Left lung (tissue), 10 donors: ENCODE results near the gene CLEC4A. TPM values are rescaled to one million over a fixed set of nuclear protein-coding genes. Genes with fewer than 3 reads are reported as not detected.
A peak's percentile ranks its signal among the peaks of the same experiment; 100 is the strongest.
"Not testable (repeated sequence)": the region's sequence is repeated elsewhere in the genome, so short reads cannot be mapped to it uniquely, and the experiment has no call there.

ENCODE experiments used
- ATAC-seq: fragments of 200-7000 bp; cut with Tn5 transposase; one replicate; pipeline ENCODE4 v1.9.1; 2020; ENCODE audit warnings: moderate library complexity
- DNase-seq, 4 donors: peaks; one replicate each; pipeline ENCODE4 v3.0.0-alpha.2; 2013 to 2020
- H3K27ac ChIP-seq, 2 donors: fragments of 200-600 bp; sonication (generic) in 1 of 2; one replicate each; pipeline versions ENCODE4 v1.5.0 to v1.8.0; 2020 to 2021
- H3K27me3 ChIP-seq, 2 donors: fragments of 200-600 bp; sonication (generic) in 1 of 2; one replicate each; pipeline versions ENCODE4 v1.5.0 to v1.8.0; 2020 to 2021
- H3K36me3 ChIP-seq, 2 donors: fragments of 200-600 bp; sonication (generic) in 1 of 2; one replicate each; pipeline versions ENCODE4 v1.5.0 to v1.8.0; 2020 to 2021
- H3K4me1 ChIP-seq, 2 donors: fragments of 200-600 bp; one replicate each; pipeline ENCODE4 v1.8.0; 2021
- H3K4me3 ChIP-seq, 2 donors: fragments of 200-600 bp; sonication (generic) in 1 of 2; one replicate each; pipeline versions ENCODE4 v1.5.0 to v1.8.0; 2020 to 2021; ENCODE audit warnings: mild to moderate bottlenecking in 1 of 2
- H3K9me3 ChIP-seq, 2 donors: fragments of 200-600 bp; sonication (generic) in 1 of 2; one replicate each; pipeline versions ENCODE4 v1.5.0 to v1.8.0; 2020 to 2021
- CTCF ChIP-seq, 2 donors: fragments of 200-600 bp; sonication (generic) in 1 of 2; IDR thresholded peaks; one replicate each; pipeline versions ENCODE4 v1.5.0 to v1.8.0; 2021; ENCODE audit warnings: antibody characterized with exemption in 2 of 2
- intact Hi-C, 2 donors: fragments of 100-400 bp; cut with DNase I; formaldehyde crosslinking; loops; one replicate each; pipeline versions ENCODE4 v1.11.2 to v1.14.2; 2022
- polyA plus RNA-seq, 6 donors: library from polyadenylated mRNA; unstranded; fragments of 120-200 nt; gene quantifications; one replicate each; pipeline ENCODE4 v1.2.1, GENCODE V29; 2013; ENCODE audit not compliant: insufficient read length in 6 of 6
- total RNA-seq, 2 donors: library from RNA; stranded (reverse); fragmentation: NEBNext Ultra II Directional; extraction: Animal tissue kit (Norgen Biotek cat#: 25700); gene quantifications; one replicate each; pipeline ENCODE4 v1.2.1, GENCODE V29; 2021
- donor health status: DM: no; HTN: yes; CAD: no.
- donor health status: DM: no; HTN: no; CAD: no.

CLEC4A gene
- total and polyA plus RNA-seq, 8 donors = 2.0 to 21.1 (median 3.2) TPM

GRCh38 chr12:8078398-8078797 lies 45.0 kb upstream of the CLEC4A start:
- peak in 1 of 2 donors; percentile 18 for TF ChIP-seq CTCF (IDR thresholded peaks at IDR 0.05)
- H3K27me3 ChIP-seq = no peaks in the 10 kb centered on the region
- intact Hi-C loops = no loop called here
- no peak overlapping the region for H3K27ac ChIP-seq
- no peak overlapping the region for H3K4me3 ChIP-seq
- no peaks in the 10 kb centered on the region for H3K36me3 ChIP-seq
- H3K4me1 ChIP-seq = peaks cover 6 to 51% of the 10 kb centered on the region in 2 donors
- no peaks in the 10 kb centered on the region for H3K9me3 ChIP-seq
- DNase-seq = peak in 1 of 4 donors; percentile 40
- no peak for ATAC-seq

GRCh38 chr12:8078916-8079315 lies 44.5 kb upstream of the CLEC4A start:
- H3K4me1 ChIP-seq = peaks cover 6 to 56% of the 10 kb centered on the region in 2 donors
- H3K9me3 ChIP-seq = no peaks in the 10 kb centered on the region
- intact Hi-C loops = no loop called here
- ATAC-seq (no peak), DNase-seq (no peak)
- no peak overlapping the region for H3K4me3 ChIP-seq
- TF ChIP-seq CTCF (IDR thresholded peaks at IDR 0.05) = no peak
- no peaks in the 10 kb centered on the region for H3K36me3 ChIP-seq
- H3K27me3 ChIP-seq = no peaks in the 10 kb centered on the region
- H3K27ac ChIP-seq = no peak overlapping the region

GRCh38 chr12:8080120-8080519 lies 43.3 kb upstream of the CLEC4A start:
- ATAC-seq (no peak), DNase-seq (no peak)
- TF ChIP-seq CTCF (IDR thresholded peaks at IDR 0.05) = no peak
- no peaks in the 10 kb centered on the region for H3K36me3 ChIP-seq
- peak overlapping the region in 1 of 2 donors; percentile 95 for H3K27ac ChIP-seq
- H3K9me3 ChIP-seq = no peaks in the 10 kb centered on the region
- H3K27me3 ChIP-seq = no peaks in the 10 kb centered on the region
- intact Hi-C loops = no loop called here
- H3K4me1 ChIP-seq = peaks cover 6 to 66% of the 10 kb centered on the region in 2 donors
- no peak overlapping the region for H3K4me3 ChIP-seq

GRCh38 chr12:8081251-8081920 lies 42.0 kb upstream of the CLEC4A start:
- ATAC-seq = peak; percentile 44
- H3K9me3 ChIP-seq = no peaks in the 10 kb centered on the region
- peak overlapping the region; percentile 80 to 95 for H3K4me3 ChIP-seq
- no peak for TF ChIP-seq CTCF (IDR thresholded peaks at IDR 0.05)
- DNase-seq = peak in 1 of 4 donors; percentile 20
- no peaks in the 10 kb centered on the region for H3K36me3 ChIP-seq
- intact Hi-C loops = no loop called here
- H3K4me1 ChIP-seq = peaks cover 6 to 63% of the 10 kb centered on the region in 2 donors
- peak overlapping the region; percentile 92 to 95 for H3K27ac ChIP-seq
- H3K27me3 ChIP-seq = no peaks in the 10 kb centered on the region

- H3K9me3 ChIP-seq = no peaks in the 10 kb centered on the region
- H3K27ac ChIP-seq = peak overlapping the region in 1 of 2 donors; percentile 95
- TF ChIP-seq CTCF (IDR thresholded peaks at IDR 0.05) = no peak
- intact Hi-C loops = no loop called here
- H3K4me3 ChIP-seq = peak overlapping the region; percentile 16 to 80
- H3K27me3 ChIP-seq = no peaks in the 10 kb centered on the region
- H3K4me1 ChIP-seq = peaks cover 6 to 58% of the 10 kb centered on the region in 2 donors
- H3K36me3 ChIP-seq = no peaks in the 10 kb centered on the region
- DNase-seq (peak in 1 of 4 donors; percentile 15), ATAC-seq (no peak)
Measured at GRCh38 chr12:8082808-8083100, 40.7 kb upstream of the CLEC4A start.

- ATAC-seq, H3K4me3 ChIP-seq, intact Hi-C loops, H3K27ac ChIP-seq, DNase-seq, H3K9me3 ChIP-seq, H3K36me3 ChIP-seq, H3K27me3 ChIP-seq: not testable (repeated sequence)
- H3K4me1 ChIP-seq = peaks cover 6 to 67% of the 10 kb centered on the region in 2 donors
Measured at GRCh38 chr12:8084351-8084750, 39.1 kb upstream of the CLEC4A start.
